A673 (cell line): Measurements from ENCODE around the gene CIAO2B. TPM values are rescaled to one million over a fixed set of nuclear protein-coding genes. Genes with fewer than 3 reads are reported as not detected.

ENCODE experiments used
- BruUV-seq: library from RNA; stranded (reverse); fragments of 400-500 nt; replicated peaks from 2 replicates; lab custom pipeline; 2021; lab: Mats Ljungman, UMichigan
- CTCF ChIA-PET: fragments of 300-600 bp; sonication (Branson Sonifier 250); formaldehyde crosslinking; loops from one replicate; lab custom pipeline; 2022; ENCODE audit warnings: antibody characterized with exemption; lab: Charles Lee
- POLR2A ChIA-PET: fragments of 300-600 bp; sonication (Branson Sonifier 250); formaldehyde crosslinking; loops from one replicate; lab custom pipeline; 2022; ENCODE audit warnings: antibody characterized with exemption; ENCODE audit not compliant: low non-redundant PET; lab: Charles Lee
- DNase-seq: peaks from one replicate; pipeline ENCODE4 v3.0.0-alpha.2; 2015; ENCODE audit warnings: low spot score
- H3K27ac ChIP-seq: fragments of 200-600 bp; sonication (generic); 2 replicates; pipeline ENCODE4 v1.5.1; 2016; ENCODE audit warnings: mixed run types, low read depth, mild to moderate bottlenecking, mixed read lengths, antibody characterized with exemption, low read length; ENCODE audit not compliant: poor library complexity, severe bottlenecking
- H3K27me3 ChIP-seq: fragments of 200-600 bp; sonication (generic); replicated peaks from 2 replicates; pipeline ENCODE4 v1.6.1; 2017; ENCODE audit warnings: mixed run types, low read depth, mild to moderate bottlenecking, mixed read lengths, antibody characterized with exemption, low read length; ENCODE audit not compliant: insufficient read depth, poor library complexity
- H3K36me3 ChIP-seq: fragments of 200-600 bp; sonication (generic); 2 replicates; pipeline ENCODE4 v1.6.1; 2016; ENCODE audit warnings: mixed run types, mild to moderate bottlenecking, mixed read lengths, antibody characterized with exemption, low read length; ENCODE audit not compliant: insufficient read depth, poor library complexity, severe bottlenecking
- H3K4me1 ChIP-seq: fragments of 200-600 bp; sonication (generic); 2 replicates; pipeline ENCODE4 v1.6.1; 2017; ENCODE audit warnings: mixed run types, mild to moderate bottlenecking, mixed read lengths, antibody characterized with exemption, low read length; ENCODE audit not compliant: insufficient read depth, poor library complexity, severe bottlenecking
- H3K4me3 ChIP-seq: fragments of 200-600 bp; sonication (generic); 2 replicates; pipeline ENCODE4 v1.5.1; 2016; ENCODE audit warnings: low read depth, mixed run types, mild to moderate bottlenecking, mixed read lengths, low read length; ENCODE audit not compliant: poor library complexity, severe bottlenecking
- H3K9me3 ChIP-seq: fragments of 200-600 bp; sonication (generic); 2 replicates; pipeline ENCODE4 v1.6.1; 2016; ENCODE audit warnings: mixed run types, low read depth, mild to moderate bottlenecking, mixed read lengths, antibody characterized with exemption, low read length; ENCODE audit not compliant: poor library complexity, severe bottlenecking
- CTCF ChIP-seq: fragments of 300-800, 200-600 bp; sonication (generic); conservative IDR thresholded peaks from 2 replicates; pipeline ENCODE4 v1.5.1; 2017; ENCODE audit warnings: low read depth, mild to moderate bottlenecking, antibody characterized with exemption, low read length, moderate library complexity, mixed read lengths
- EZH2 ChIP-seq: fragments of 200-600 bp; sonication (generic); IDR thresholded peaks from 2 replicates; pipeline ENCODE4 v1.6.1; 2017; ENCODE audit warnings: borderline replicate concordance, low read depth, mild to moderate bottlenecking, mixed read lengths, antibody characterized with exemption, low read length; ENCODE audit not compliant: poor library complexity, severe bottlenecking
- intact Hi-C: fragments of 100-400 bp; cut with micrococcal nuclease; formaldehyde crosslinking; loops from one replicate; pipeline ENCODE4 v1.10.0; 2022; ENCODE audit not compliant: unreplicated experiment
- total RNA-seq: library from RNA; stranded (reverse); gene quantifications from 2 replicates; pipeline ENCODE4 v1.2.3, GENCODE V29; 2021

The CIAO2B gene
- total RNA-seq, 1 experiment from 2014 or later = 108 TPM

- intact Hi-C loops = no loop called here
- Histone ChIP-seq H3K9me3 (no peaks in the 10 kb centered on the region), H3K27me3 (no peaks in the 10 kb centered on the region), H3K4me3 (no peak overlapping the region), H3K4me1 (no peaks in the 10 kb centered on the region), H3K36me3 (peaks cover 37% of the 10 kb centered on the region), H3K27ac (no peak overlapping the region)
- ChIA-PET CTCF (interaction anchor here (0.7 kb wide), 1 partner anchor 217 kb away, joined by 3 read pairs; no protein-coding TSS in a partner anchor), POLR2A (no interaction called here)
- no peak for TF ChIP-seq EZH2
- DNase-seq = no peak
- no TSS peak for BruUV-seq
Measured at GRCh38 chr16:66944054-66944441, 9.8 kb upstream of the CIAO2B start.

- no peak for DNase-seq
- Histone ChIP-seq H3K4me3 (no peak overlapping the region), H3K27me3 (no peaks in the 10 kb centered on the region), H3K4me1 (no peaks in the 10 kb centered on the region), H3K9me3 (no peaks in the 10 kb centered on the region), H3K36me3 (peaks cover 38% of the 10 kb centered on the region), H3K27ac (no peak overlapping the region)
- ChIA-PET POLR2A (no interaction called here), CTCF (interaction anchor here (0.6 to 0.7 kb wide), 2 partner anchors 217 to 227 kb away, joined by 3 to 4 read pairs; partner anchors contain the start of gene NOL3)
- intact Hi-C loops = no loop called here
- TF ChIP-seq EZH2 (no peak), CTCF (no peak)
- no TSS peak for BruUV-seq
Measured at GRCh38 chr16:66943426-66944053, 9.3 kb upstream of the CIAO2B start.

GRCh38 chr16:66942981-66943380, 8.8 kb upstream of the CIAO2B start:
- Histone ChIP-seq H3K36me3 (peaks cover 38% of the 10 kb centered on the region), H3K27me3 (no peaks in the 10 kb centered on the region), H3K27ac (no peak overlapping the region), H3K4me1 (no peaks in the 10 kb centered on the region), H3K4me3 (no peak overlapping the region), H3K9me3 (no peaks in the 10 kb centered on the region)
- CTCF ChIA-PET = interaction anchor here (0.6 kb wide), 1 partner anchor 228 kb away, joined by 4 read pairs; the partner anchor contains the start of gene NOL3
- intact Hi-C loops = no loop called here
- POLR2A ChIA-PET = no interaction called here
- no TSS peak for BruUV-seq
- TF ChIP-seq EZH2 (no peak), CTCF (no peak)
- no peak for DNase-seq

GRCh38 chr16:66940236-66940635, 6.0 kb upstream of the CIAO2B start:
- ChIA-PET CTCF (no interaction called here), POLR2A (no interaction called here)
- no peaks in the 10 kb centered on the region for H3K9me3 ChIP-seq
- H3K27ac ChIP-seq = no peak overlapping the region
- BruUV-seq = no TSS peak
- DNase-seq = no peak
- H3K4me3 ChIP-seq = no peak overlapping the region
- no peaks in the 10 kb centered on the region for H3K27me3 ChIP-seq
- intact Hi-C loops = no loop called here
- no peak for TF ChIP-seq EZH2
- TF ChIP-seq CTCF = no peak
- H3K4me1 ChIP-seq = peaks cover 8% of the 10 kb centered on the region
- H3K36me3 ChIP-seq = peaks cover 38% of the 10 kb centered on the region
